ENCODE data around the gene APOBEC3H. TPM values are rescaled to one million over a fixed set of nuclear protein-coding genes. Genes with fewer than 3 reads are reported as not detected.

APOBEC3H gene
- total and polyA plus RNA-seq, 9 of the 15 experiments (the other 6 are each of a cell fraction or from before 2014, with no cell fraction given): 0.10 to 0.21 TPM; not detected in 7

- no TSS peak for BruUV-seq (replicated peaks)
- ChIA-PET POLR2A (interaction anchor here (0.5 to 0.8 kb wide), 2 partner anchors 11 to 61 kb away, joined by 3 to 4 read pairs; no protein-coding TSS in a partner anchor), CTCF (ENCODE audit: low intra/inter-chr PET ratio) (no interaction called here)
- intact Hi-C loops (cut with micrococcal nuclease): no loop called here
- TF ChIP-seq GTF2F1 (IDR thresholded peaks at IDR 0.05; ENCODE audit: low read depth, low read length): no peak
- TF ChIP-seq TAF7 (tag; IDR thresholded peaks at IDR 0.05): no peak
- H3K9me1 ChIP-seq (ENCODE audit: control insufficient read depth, insufficient read depth, low read length): no peaks in the 10 kb centered on the region
- H3K4me2 ChIP-seq (ENCODE audit: insufficient read depth, low read length): no peak overlapping the region
- FAIRE-seq (no peak), DNase-seq (ENCODE audit: extremely low read depth in 1 of 4, low spot score in 3 of 4) (no peak), ATAC-seq (no peak)
- no peak overlapping the region for H3K4me3 ChIP-seq
- peaks cover 6 to 19% of the 10 kb centered on the region in 2 experiments; a peak in 4 of 5 replicates for H3K4me1 ChIP-seq (replicated peaks in 1 of 2; ENCODE audit: control insufficient read depth in 2 of 2, insufficient read depth in 2 of 2, low read length in 2 of 2)
- no peaks in the 10 kb centered on the region for H3K79me2 ChIP-seq (ENCODE audit: control insufficient read depth, insufficient read depth, low read length)
- H4K20me1 ChIP-seq (replicated peaks; ENCODE audit: control insufficient read depth, insufficient read depth, low read length): no peaks in the 10 kb centered on the region
- H2AFZ ChIP-seq (ENCODE audit: low read depth, low read length): no peak overlapping the region
- H3K36me3 ChIP-seq (ENCODE audit: control insufficient read depth, insufficient read depth, low read length): no peaks in the 10 kb centered on the region
- in situ Hi-C loops (cut with MboI): no loop called here
- H3K9ac ChIP-seq (ENCODE audit: insufficient read depth in 1 of 2, low read depth in 2 of 2, low read length in 2 of 2): no peak overlapping the region
- 63% methylated on average over 11 of the region's 14 CpGs for WGBS (ENCODE audit: insufficient coverage, low coverage, missing lambda C conversion rate)
- no peaks in the 10 kb centered on the region for H3K9me3 ChIP-seq (replicated peaks; ENCODE audit: control insufficient read depth, insufficient read depth, low read depth, low read length)
- H3K27ac ChIP-seq (ENCODE audit: extremely low read depth, low read depth, low read length): no peak overlapping the region
- H3K27me3 ChIP-seq (ENCODE audit: control insufficient read depth in 2 of 2, insufficient read depth in 2 of 2, low read length in 2 of 2): no peaks in the 10 kb centered on the region
Observed at GRCh38 chr22:39094717-39095389, 2.2 kb upstream of the APOBEC3H start.

- H2AFZ ChIP-seq (ENCODE audit: low read depth, low read length): no peak overlapping the region
- no peaks in the 10 kb centered on the region for H3K9me1 ChIP-seq (ENCODE audit: control insufficient read depth, insufficient read depth, low read length)
- intact Hi-C loops (cut with micrococcal nuclease): no loop called here
- no peak overlapping the region for H3K4me3 ChIP-seq
- peaks cover 6 to 15% of the 10 kb centered on the region in 2 experiments; a peak in 4 of 5 replicates for H3K4me1 ChIP-seq (replicated peaks in 1 of 2; ENCODE audit: control insufficient read depth in 2 of 2, insufficient read depth in 2 of 2, low read length in 2 of 2)
- WGBS (ENCODE audit: insufficient coverage, low coverage, missing lambda C conversion rate): 50% methylated on average over 3 of the region's 3 CpGs
- BruUV-seq (replicated peaks): no TSS peak
- DNase-seq (ENCODE audit: extremely low read depth in 1 of 4, low spot score in 3 of 4) (no peak), ATAC-seq (no peak), FAIRE-seq (no peak)
- no peak overlapping the region for H3K27ac ChIP-seq (ENCODE audit: extremely low read depth, low read depth, low read length)
- POLR2A ChIA-PET: no interaction called here
- H3K9ac ChIP-seq (ENCODE audit: insufficient read depth in 1 of 2, low read depth in 2 of 2, low read length in 2 of 2): no peak overlapping the region
- no peaks in the 10 kb centered on the region for H4K20me1 ChIP-seq (replicated peaks; ENCODE audit: control insufficient read depth, insufficient read depth, low read length)
- no peaks in the 10 kb centered on the region for H3K9me3 ChIP-seq (replicated peaks; ENCODE audit: control insufficient read depth, insufficient read depth, low read depth, low read length)
- CTCF ChIA-PET (ENCODE audit: low intra/inter-chr PET ratio): no interaction called here
- no peaks in the 10 kb centered on the region for H3K27me3 ChIP-seq (ENCODE audit: control insufficient read depth in 2 of 2, insufficient read depth in 2 of 2, low read length in 2 of 2)
- H3K4me2 ChIP-seq (ENCODE audit: insufficient read depth, low read length): no peak overlapping the region
- H3K36me3 ChIP-seq (ENCODE audit: control insufficient read depth, insufficient read depth, low read length): no peaks in the 10 kb centered on the region
- in situ Hi-C loops (cut with MboI): no loop called here
- H3K79me2 ChIP-seq (ENCODE audit: control insufficient read depth, insufficient read depth, low read length): no peaks in the 10 kb centered on the region
- TF ChIP-seq ZFP36 (IDR thresholded peaks at IDR 0.05; ENCODE audit: low read depth, low read length, partially characterized antibody) (peak; percentile 60), NR4A1 (CRISPR knock-in tag; IDR thresholded peaks at IDR 0.05) (no peak), NR4A1 (tag; IDR thresholded peaks at IDR 0.05) (no peak), USF2 (CRISPR knock-in tag; IDR thresholded peaks at IDR 0.05) (no peak), L3MBTL2 (IDR thresholded peaks at IDR 0.05) (no peak), RBM25 (IDR thresholded peaks at IDR 0.05; ENCODE audit: low read depth, low read length, severe bottlenecking) (peak; percentile 70), BCOR (IDR thresholded peaks at IDR 0.05) (peak; percentile 67; the same call in 1 of the 2 replicates)
- TF ChIP-seq, protein P1, sequence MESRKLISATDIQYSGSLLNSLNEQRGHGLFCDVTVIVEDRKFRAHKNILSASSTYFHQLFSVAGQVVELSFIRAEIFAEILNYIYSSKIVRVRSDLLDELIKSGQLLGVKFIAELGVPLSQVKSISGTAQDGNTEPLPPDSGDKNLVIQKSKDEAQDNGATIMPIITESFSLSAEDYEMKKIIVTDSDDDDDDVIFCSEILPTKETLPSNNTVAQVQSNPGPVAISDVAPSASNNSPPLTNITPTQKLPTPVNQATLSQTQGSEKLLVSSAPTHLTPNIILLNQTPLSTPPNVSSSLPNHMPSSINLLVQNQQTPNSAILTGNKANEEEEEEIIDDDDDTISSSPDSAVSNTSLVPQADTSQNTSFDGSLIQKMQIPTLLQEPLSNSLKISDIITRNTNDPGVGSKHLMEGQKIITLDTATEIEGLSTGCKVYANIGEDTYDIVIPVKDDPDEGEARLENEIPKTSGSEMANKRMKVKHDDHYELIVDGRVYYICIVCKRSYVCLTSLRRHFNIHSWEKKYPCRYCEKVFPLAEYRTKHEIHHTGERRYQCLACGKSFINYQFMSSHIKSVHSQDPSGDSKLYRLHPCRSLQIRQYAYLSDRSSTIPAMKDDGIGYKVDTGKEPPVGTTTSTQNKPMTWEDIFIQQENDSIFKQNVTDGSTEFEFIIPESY (CRISPR knock-in tag; IDR thresholded peaks at IDR 0.05): no peak
- TF ChIP-seq, protein P2, sequence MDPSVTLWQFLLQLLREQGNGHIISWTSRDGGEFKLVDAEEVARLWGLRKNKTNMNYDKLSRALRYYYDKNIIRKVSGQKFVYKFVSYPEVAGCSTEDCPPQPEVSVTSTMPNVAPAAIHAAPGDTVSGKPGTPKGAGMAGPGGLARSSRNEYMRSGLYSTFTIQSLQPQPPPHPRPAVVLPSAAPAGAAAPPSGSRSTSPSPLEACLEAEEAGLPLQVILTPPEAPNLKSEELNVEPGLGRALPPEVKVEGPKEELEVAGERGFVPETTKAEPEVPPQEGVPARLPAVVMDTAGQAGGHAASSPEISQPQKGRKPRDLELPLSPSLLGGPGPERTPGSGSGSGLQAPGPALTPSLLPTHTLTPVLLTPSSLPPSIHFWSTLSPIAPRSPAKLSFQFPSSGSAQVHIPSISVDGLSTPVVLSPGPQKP (CRISPR knock-in tag; IDR thresholded peaks at IDR 0.05): no peak
Observed at GRCh38 chr22:39095971-39096370, 1.1 kb upstream of the APOBEC3H start.

Data from K562 (cell line).